HFF-Myc (cell line): ENCODE results near the gene ANKRD30A.
"Not testable (repeated sequence)": the region's sequence is repeated elsewhere in the genome, so short reads cannot be mapped to it uniquely, and the experiment has no call there.

ENCODE experiments used
- DNase-seq: peaks from one replicate; pipeline ENCODE4 v3.0.0-alpha.2; 2011; ENCODE audit warnings: low read depth; ENCODE audit errors: extremely low read depth
- H3K4me3 ChIP-seq: replicated peaks from 2 replicates; pipeline ENCODE4 v1.5.1; 2011; ENCODE audit warnings: low read depth, mild to moderate bottlenecking, control low read depth, low read length
- TF ChIP-seq, protein P1 (sequence below): IDR thresholded peaks from 2 replicates; pipeline ENCODE4 v1.5.1; 2012; ENCODE audit warnings: mild to moderate bottlenecking, low read depth, low read length, control low read depth; ENCODE audit errors: missing control alignments

Gene ANKRD30A, protein sequence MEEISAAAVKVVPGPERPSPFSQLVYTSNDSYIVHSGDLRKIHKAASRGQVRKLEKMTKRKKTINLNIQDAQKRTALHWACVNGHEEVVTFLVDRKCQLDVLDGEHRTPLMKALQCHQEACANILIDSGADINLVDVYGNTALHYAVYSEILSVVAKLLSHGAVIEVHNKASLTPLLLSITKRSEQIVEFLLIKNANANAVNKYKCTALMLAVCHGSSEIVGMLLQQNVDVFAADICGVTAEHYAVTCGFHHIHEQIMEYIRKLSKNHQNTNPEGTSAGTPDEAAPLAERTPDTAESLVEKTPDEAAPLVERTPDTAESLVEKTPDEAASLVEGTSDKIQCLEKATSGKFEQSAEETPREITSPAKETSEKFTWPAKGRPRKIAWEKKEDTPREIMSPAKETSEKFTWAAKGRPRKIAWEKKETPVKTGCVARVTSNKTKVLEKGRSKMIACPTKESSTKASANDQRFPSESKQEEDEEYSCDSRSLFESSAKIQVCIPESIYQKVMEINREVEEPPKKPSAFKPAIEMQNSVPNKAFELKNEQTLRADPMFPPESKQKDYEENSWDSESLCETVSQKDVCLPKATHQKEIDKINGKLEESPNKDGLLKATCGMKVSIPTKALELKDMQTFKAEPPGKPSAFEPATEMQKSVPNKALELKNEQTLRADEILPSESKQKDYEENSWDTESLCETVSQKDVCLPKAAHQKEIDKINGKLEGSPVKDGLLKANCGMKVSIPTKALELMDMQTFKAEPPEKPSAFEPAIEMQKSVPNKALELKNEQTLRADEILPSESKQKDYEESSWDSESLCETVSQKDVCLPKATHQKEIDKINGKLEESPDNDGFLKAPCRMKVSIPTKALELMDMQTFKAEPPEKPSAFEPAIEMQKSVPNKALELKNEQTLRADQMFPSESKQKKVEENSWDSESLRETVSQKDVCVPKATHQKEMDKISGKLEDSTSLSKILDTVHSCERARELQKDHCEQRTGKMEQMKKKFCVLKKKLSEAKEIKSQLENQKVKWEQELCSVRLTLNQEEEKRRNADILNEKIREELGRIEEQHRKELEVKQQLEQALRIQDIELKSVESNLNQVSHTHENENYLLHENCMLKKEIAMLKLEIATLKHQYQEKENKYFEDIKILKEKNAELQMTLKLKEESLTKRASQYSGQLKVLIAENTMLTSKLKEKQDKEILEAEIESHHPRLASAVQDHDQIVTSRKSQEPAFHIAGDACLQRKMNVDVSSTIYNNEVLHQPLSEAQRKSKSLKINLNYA (N-terminal part only)

DNA sequence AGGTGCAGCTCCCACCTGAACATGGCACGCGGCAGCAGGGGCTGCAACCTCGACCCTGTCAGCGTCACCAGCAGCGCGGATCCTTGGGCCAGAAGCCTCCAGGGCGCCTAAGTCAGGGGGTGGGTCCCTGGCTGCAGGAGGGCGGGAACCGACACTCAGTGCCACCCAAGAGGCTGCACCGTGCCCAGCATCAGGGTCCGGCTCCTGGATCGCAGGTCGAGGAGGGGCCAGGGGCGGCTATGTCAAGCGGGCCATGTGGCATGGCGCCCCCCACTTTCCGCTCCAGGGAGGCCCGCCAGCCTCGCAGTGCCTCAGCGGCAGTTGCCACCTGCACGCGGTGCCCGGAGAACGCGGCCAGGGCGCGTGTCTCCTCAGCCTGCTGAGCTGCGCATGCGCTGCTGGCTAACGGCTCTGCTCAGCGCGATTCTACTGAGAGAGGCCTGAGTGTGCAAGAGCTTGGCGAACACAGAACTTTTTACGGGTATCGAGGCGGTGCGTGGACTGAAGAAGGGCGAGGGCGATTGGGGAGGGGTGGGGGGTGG is at the start of gene ANKRD30A:
Gene ANKRD30A, plus strand, starts transcription at position 408 of the 542 bp plus-strand sequence. CDS start 190 bp downstream, outside the sequence.
- TF ChIP-seq, protein P1, sequence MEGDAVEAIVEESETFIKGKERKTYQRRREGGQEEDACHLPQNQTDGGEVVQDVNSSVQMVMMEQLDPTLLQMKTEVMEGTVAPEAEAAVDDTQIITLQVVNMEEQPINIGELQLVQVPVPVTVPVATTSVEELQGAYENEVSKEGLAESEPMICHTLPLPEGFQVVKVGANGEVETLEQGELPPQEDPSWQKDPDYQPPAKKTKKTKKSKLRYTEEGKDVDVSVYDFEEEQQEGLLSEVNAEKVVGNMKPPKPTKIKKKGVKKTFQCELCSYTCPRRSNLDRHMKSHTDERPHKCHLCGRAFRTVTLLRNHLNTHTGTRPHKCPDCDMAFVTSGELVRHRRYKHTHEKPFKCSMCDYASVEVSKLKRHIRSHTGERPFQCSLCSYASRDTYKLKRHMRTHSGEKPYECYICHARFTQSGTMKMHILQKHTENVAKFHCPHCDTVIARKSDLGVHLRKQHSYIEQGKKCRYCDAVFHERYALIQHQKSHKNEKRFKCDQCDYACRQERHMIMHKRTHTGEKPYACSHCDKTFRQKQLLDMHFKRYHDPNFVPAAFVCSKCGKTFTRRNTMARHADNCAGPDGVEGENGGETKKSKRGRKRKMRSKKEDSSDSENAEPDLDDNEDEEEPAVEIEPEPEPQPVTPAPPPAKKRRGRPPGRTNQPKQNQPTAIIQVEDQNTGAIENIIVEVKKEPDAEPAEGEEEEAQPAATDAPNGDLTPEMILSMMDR, result no peak
- H3K4me3 ChIP-seq, result no peak within 1 kb of the TSS
- DNase-seq, result no peak

DNA sequence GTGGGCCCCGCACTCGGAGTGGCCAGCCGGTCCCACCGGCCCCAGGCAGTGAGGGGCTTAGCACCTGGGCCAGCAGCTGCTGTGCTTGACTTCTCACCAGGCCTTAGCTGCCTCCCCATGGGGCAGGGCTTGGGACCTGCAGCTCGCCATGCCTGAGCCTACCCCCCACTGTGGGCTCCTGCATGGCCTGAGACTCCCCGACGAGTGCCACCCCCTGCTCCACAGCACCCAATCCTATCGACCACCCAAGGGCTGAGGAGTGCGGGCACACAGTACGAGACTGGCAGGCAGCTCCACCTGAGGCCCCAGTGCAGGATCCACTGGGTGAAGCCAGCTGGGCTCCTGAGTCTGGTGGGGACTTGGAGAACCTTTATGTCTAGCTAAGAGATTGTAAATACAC is 49.3 kb upstream of the ANKRD30A start:
- not testable (repeated sequence) for DNase-seq

DNA sequence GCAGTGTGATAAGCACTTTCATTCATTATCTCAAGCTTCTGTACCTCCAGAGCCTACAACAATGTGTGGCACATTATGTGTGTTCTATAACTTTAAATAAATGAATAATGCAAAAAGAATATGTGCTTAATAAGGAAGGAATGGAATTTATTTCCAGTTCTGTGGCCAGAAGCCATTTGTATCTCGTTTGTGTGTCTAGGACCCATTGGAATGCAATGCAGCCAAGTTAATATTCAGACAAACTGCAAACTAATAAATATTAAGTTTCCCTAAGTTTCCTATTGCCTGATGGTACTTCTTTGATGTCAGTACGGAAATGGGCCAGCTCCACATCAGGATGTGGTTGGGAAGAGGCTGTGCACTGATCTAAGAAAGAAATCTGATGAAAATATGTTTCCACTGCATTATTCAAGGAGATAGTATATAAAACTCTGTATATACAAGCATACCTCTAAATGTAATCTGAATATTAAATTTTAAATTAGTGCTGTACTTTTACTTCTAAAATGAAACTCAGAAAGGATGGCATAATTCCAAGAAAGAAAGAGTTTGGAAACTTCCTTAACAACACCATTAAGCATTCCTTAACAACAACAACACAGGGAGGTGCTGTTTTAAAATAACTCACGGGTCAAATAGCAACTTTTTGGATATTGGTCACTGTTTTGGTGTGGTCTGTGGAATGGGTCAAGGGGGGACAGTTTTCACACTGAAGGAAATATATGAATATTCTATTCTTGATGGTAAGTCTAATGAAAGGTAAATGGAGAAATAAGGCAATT is 29.4 kb upstream of the ANKRD30A start:
- no peak overlapping the region for H3K4me3 ChIP-seq
- no peak for DNase-seq
- TF ChIP-seq, protein P1, result no peak

More for the DNA sequence above, 49.3 kb upstream of the ANKRD30A start:
- not testable (repeated sequence) for H3K4me3 ChIP-seq

DNA sequence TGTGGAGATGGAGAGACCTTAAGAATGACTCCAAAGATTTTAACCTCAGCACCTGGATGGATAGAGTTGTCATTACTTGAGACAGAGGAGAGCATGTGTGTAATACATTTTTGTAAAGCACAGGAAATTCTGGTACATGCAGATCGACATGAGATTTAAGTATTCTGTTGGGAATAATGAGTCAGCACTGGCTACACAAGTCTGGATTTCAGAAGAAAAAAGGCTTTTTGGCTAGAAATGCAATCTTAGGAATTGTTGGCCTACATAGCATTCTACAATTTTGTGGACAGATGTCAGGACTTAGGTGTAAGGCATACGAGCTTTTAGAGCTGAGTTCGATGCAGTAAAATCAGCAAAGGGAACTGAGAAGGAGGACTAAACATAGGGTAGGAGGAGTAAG is 24.1 kb upstream of the ANKRD30A start:
- no peak for DNase-seq
- no peak overlapping the region for H3K4me3 ChIP-seq
- TF ChIP-seq, protein P1, result no peak

DNA sequence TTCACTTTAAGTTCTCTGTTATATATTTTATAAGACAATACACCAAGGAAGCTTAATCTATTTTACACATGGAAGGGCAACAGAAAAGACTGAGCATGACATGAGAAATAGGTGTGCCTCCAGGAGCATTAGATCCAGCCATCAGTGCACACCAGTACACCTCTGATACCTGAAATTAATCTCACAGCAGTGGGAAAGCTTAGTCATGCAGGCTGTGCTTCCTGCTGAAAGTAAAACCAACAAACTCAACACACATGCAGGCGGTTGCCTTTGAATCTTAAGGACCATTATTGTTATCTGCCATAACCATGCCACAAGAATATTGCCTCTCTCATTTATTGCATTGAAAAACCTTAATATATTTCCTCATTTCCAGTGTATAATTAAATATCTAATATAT is 16.4 kb upstream of the ANKRD30A start:
- no peak for DNase-seq
- TF ChIP-seq, protein P1, result no peak
- no peak overlapping the region for H3K4me3 ChIP-seq

DNA sequence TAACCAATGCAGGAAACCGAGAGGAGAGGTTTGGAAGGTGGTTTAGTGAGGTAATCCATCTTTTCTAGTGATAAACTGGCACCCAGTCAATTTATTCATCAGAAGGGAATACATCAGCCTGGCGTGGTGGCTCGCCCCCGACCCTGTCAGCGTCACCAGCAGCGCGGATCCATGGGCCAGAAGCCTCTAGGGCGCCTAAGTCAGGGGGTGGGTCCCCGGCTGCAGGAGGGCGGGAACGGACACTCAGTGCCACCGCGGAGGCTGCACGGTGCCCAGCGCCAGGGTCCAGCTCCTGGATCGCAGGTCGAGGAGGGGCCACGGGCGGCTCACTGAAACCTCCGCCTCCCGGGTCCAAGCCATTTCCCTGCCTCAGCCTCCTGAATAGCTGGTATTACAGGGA is 866 bp upstream of the ANKRD30A start:
- no peak overlapping the region for H3K4me3 ChIP-seq
- TF ChIP-seq, protein P1, result no peak
- DNase-seq, result no peak
